Naive thymus-derived CD4-positive, alpha-beta T cell (primary cell): Measurements from ENCODE around the gene TESPA1. TPM values are rescaled to one million over a fixed set of nuclear protein-coding genes. Genes with fewer than 3 reads are reported as not detected.

ENCODE experiments used
- ATAC-seq: fragments of 150-1000 bp; cut with Tn5 transposase; 2 replicates; pipeline ENCODE4 v1.10.0; 2021; ENCODE audit warnings: mild to moderate bottlenecking, moderate library complexity
- CTCF ChIA-PET: fragments of 350-600 bp; sonication (Branson Sonifier 250); formaldehyde crosslinking; loops from one replicate; lab custom pipeline; 2021; ENCODE audit warnings: antibody characterized with exemption; lab: Charles Lee
- POLR2A ChIA-PET: fragments of 350-600 bp; sonication (Branson Sonifier 250); formaldehyde crosslinking; loops from one replicate; lab custom pipeline; 2021; ENCODE audit warnings: antibody characterized with exemption, inconsistent platforms; lab: Charles Lee
- DNase-seq, 9 donors: peaks; one replicate each; pipeline versions ENCODE4 v3.0.0 to v3.0.0-alpha.2; 2020 to 2022; ENCODE audit warnings: mixed read lengths in 1 of 9
- H3K27ac ChIP-seq: one replicate; pipeline ENCODE4 v1.7.0; 2013; ENCODE audit warnings: mild to moderate bottlenecking, low read depth, low read length, moderate library complexity
- H3K27me3 ChIP-seq, 2 donors: one replicate each; pipeline ENCODE4 v1.7.0; 2013; ENCODE audit warnings: low read length in 2 of 2, mild to moderate bottlenecking in 2 of 2, moderate library complexity in 2 of 2; ENCODE audit not compliant: control insufficient read depth in 2 of 2, insufficient read depth in 2 of 2
- H3K36me3 ChIP-seq, 3 experiments: 1 replicate in 2 of 3; 2 replicates in 1 of 3; pipeline ENCODE4 v1.7.0; 2013; ENCODE audit warnings: low read length in 3 of 3, mild to moderate bottlenecking in 3 of 3, moderate library complexity in 1 of 3; ENCODE audit not compliant: insufficient read depth in 3 of 3, control insufficient read depth in 2 of 3
- H3K4me1 ChIP-seq, 2 donors: one replicate each; pipeline ENCODE4 v1.7.0; 2013; ENCODE audit warnings: low read length in 2 of 2, mild to moderate bottlenecking in 2 of 2, moderate library complexity in 1 of 2; ENCODE audit not compliant: control insufficient read depth in 2 of 2, insufficient read depth in 2 of 2
- H3K4me3 ChIP-seq: 2 replicates; pipeline ENCODE4 v1.7.0; 2013; ENCODE audit warnings: mild to moderate bottlenecking, low read length
- H3K9me3 ChIP-seq, 3 experiments: 1 replicate in 2 of 3; 2 replicates in 1 of 3; pipeline ENCODE4 v1.7.0; 2013; ENCODE audit warnings: low read length in 3 of 3; ENCODE audit not compliant: control insufficient read depth in 2 of 3
- H3K27ac Mint-ChIP-seq, 9 donors: one replicate each; pipeline ENCODE4 v1.8.0; 2020 to 2022; ENCODE audit warnings: mixed read lengths in 9 of 9, mild to moderate bottlenecking in 8 of 9, moderate library complexity in 5 of 9, inconsistent platforms in 2 of 9
- H3K27me3 Mint-ChIP-seq, 5 donors: one replicate each; pipeline ENCODE4 v1.8.0; 2021 to 2022; ENCODE audit warnings: mixed read lengths in 5 of 5, mild to moderate bottlenecking in 1 of 5
- H3K36me3 Mint-ChIP-seq, 5 donors: one replicate each; pipeline ENCODE4 v1.8.0; 2020 to 2022; ENCODE audit warnings: mixed read lengths in 5 of 5, mild to moderate bottlenecking in 3 of 5, inconsistent platforms in 1 of 5
- H3K4me1 Mint-ChIP-seq, 7 donors: one replicate each; pipeline ENCODE4 v1.8.0; 2020 to 2022; ENCODE audit warnings: mixed read lengths in 7 of 7, mild to moderate bottlenecking in 3 of 7, inconsistent platforms in 1 of 7
- H3K4me3 Mint-ChIP-seq, 10 donors: one replicate each; pipeline ENCODE4 v1.8.0; 2020 to 2022; ENCODE audit warnings: mild to moderate bottlenecking in 10 of 10, mixed read lengths in 10 of 10, moderate library complexity in 6 of 10, inconsistent platforms in 2 of 10
- H3K9me3 Mint-ChIP-seq, 11 donors: one replicate each; pipeline ENCODE4 v1.8.0; 2020 to 2022; ENCODE audit warnings: mixed read lengths in 11 of 11, mild to moderate bottlenecking in 4 of 11, inconsistent platforms in 1 of 11, moderate library complexity in 1 of 11
- intact Hi-C, 2 donors: fragments of 100-400 bp; cut with micrococcal nuclease; formaldehyde crosslinking; loops; one replicate each; pipeline ENCODE4 v1.15.1; 2023
- polyA plus RNA-seq, 2 donors: library from polyadenylated mRNA; unstranded; fragments of 300-500 nt; fragmentation: Illumina TruSeq; gene quantifications; one replicate each; pipeline ENCODE4 v1.2.3, GENCODE V29; 2021
- total RNA-seq, 6 experiments: library from RNA in 5 of 6; stranded (reverse) in 5 of 6; gene quantifications; 1 replicate in 5 of 6; 2 replicates in 1 of 6; pipeline ENCODE4 v1.2.3 and lab custom pipeline; 2021 to 2026

TESPA1 gene
- total and polyA plus RNA-seq, 7 experiments from 2014 or later: 120 to 314 (median 186) TPM

GRCh38 chr12:54959291-54960018 lies 25.1 kb downstream of the TESPA1 start:
- peak overlapping the region in 8 of 10 donors; percentile 2 to 37 (median 16) for H3K4me3 Mint-ChIP-seq
- peak overlapping the region; percentile 0 for H3K27ac ChIP-seq

GRCh38 chr12:54958048-54958658 lies 26.4 kb downstream of the TESPA1 start:
- ChIA-PET CTCF (interaction anchor here (0.6 to 7.1 kb wide), 22 partner anchors 8 to 256 kb away, joined by 3 to 77 read pairs (median 5); partner anchors contain the start of genes MUCL1 and TESPA1), POLR2A (interaction anchor here (0.6 to 11.6 kb wide), 9 partner anchors 9 to 229 kb away, joined by 3 to 154 read pairs (median 3); partner anchors contain the start of gene TESPA1)
- Mint-ChIP-seq H3K9me3 (peaks cover 0 to 4% (median 0%) of the 10 kb centered on the region in 11 donors), H3K4me3 (peak overlapping the region in 7 of 10 donors; percentile 1 to 65 (median 40)), H3K27ac (peak overlapping the region; percentile 5 to 94 (median 77)), H3K4me1 (peaks cover 64 to 100% (median 95%) of the 10 kb centered on the region in 7 donors), H3K27me3 (no peaks in the 10 kb centered on the region), H3K36me3 (peaks cover 24 to 82% (median 65%) of the 10 kb centered on the region in 5 donors)
- peak overlapping the region; percentile 0 for H3K27ac ChIP-seq
- ATAC-seq (peak; percentile 73), DNase-seq (peak in 7 of 9 donors; percentile 28 to 66 (median 58))
- H3K4me1 ChIP-seq: peaks cover 33 to 69% of the 10 kb centered on the region in 2 donors
- H3K27me3 ChIP-seq: no peaks in the 10 kb centered on the region
- no peak overlapping the region for H3K4me3 ChIP-seq
- intact Hi-C loops: loop anchor here (1.0 to 5.0 kb wide), 11 partner anchors 19 to 256 kb away; partner anchors contain the start of gene MUCL1 (in 2 of the 2)
- peaks cover 9 to 60% (median 28%) of the 10 kb centered on the region in 3 experiments for H3K36me3 ChIP-seq
- no peaks in the 10 kb centered on the region for H3K9me3 ChIP-seq

More at GRCh38 chr12:54959291-54960018, 25.1 kb downstream of the TESPA1 start:
- Histone ChIP-seq H3K27me3 (no peaks in the 10 kb centered on the region), H3K9me3 (no peaks in the 10 kb centered on the region), H3K4me1 (peaks cover 33 to 75% of the 10 kb centered on the region in 2 donors), H3K4me3 (no peak overlapping the region), H3K36me3 (peaks cover 9 to 64% (median 31%) of the 10 kb centered on the region in 3 experiments)
- peak overlapping the region; percentile 68 to 94 (median 83) for H3K27ac Mint-ChIP-seq
- peaks cover 67 to 99% (median 95%) of the 10 kb centered on the region in 7 donors for H3K4me1 Mint-ChIP-seq
- H3K9me3 Mint-ChIP-seq: no peaks in the 10 kb centered on the region
- ATAC-seq: no peak
- H3K27me3 Mint-ChIP-seq: no peaks in the 10 kb centered on the region
- ChIA-PET POLR2A (interaction anchor here (0.6 to 11.6 kb wide), 7 partner anchors 15 to 210 kb away, joined by 3 to 154 read pairs (median 6); partner anchors contain the start of genes MUCL1 and TESPA1), CTCF (interaction anchor here (0.9 to 7.1 kb wide), 9 partner anchors 17 to 257 kb away, joined by 3 to 77 read pairs (median 10); partner anchors contain the start of genes MUCL1 and TESPA1)
- peaks cover 24 to 80% (median 62%) of the 10 kb centered on the region in 5 donors for H3K36me3 Mint-ChIP-seq
- no peak for DNase-seq
- intact Hi-C loops: loop anchor here (2.0 to 5.0 kb wide), 5 partner anchors 17 to 257 kb away; no protein-coding TSS in a partner anchor

- intact Hi-C loops: loop anchor here in 1 of 2 donors (5.0 kb wide), 1 partner anchor 255 kb away; no protein-coding TSS in a partner anchor
- ATAC-seq: no peak
- peaks cover 7 to 54% (median 21%) of the 10 kb centered on the region in 3 experiments for H3K36me3 ChIP-seq
Observed at GRCh38 chr12:54956818-54957641, 27.5 kb downstream of the TESPA1 start.

GRCh38 chr12:54956322-54956721 lies 28.2 kb downstream of the TESPA1 start:
- Mint-ChIP-seq H3K9me3 (peaks cover 0 to 12% (median 0%) of the 10 kb centered on the region in 11 donors), H3K27me3 (no peaks in the 10 kb centered on the region), H3K27ac (peak overlapping the region in 8 of 9 donors; percentile 11 to 94 (median 86)), H3K4me1 (peaks cover 63 to 100% (median 92%) of the 10 kb centered on the region in 7 donors), H3K4me3 (peak overlapping the region in 8 of 10 donors; percentile 3 to 63 (median 55)), H3K36me3 (peaks cover 15 to 84% (median 67%) of the 10 kb centered on the region in 5 donors)
- H3K4me3 ChIP-seq: no peak overlapping the region
- intact Hi-C loops: loop anchor here in 1 of 2 donors (5.0 kb wide), 1 partner anchor 254 kb away; no protein-coding TSS in a partner anchor
- no peaks in the 10 kb centered on the region for H3K9me3 ChIP-seq
- H3K27me3 ChIP-seq: no peaks in the 10 kb centered on the region
- no peak for DNase-seq
- peaks cover 33 to 54% of the 10 kb centered on the region in 2 donors for H3K4me1 ChIP-seq
- ATAC-seq: no peak
- CTCF ChIA-PET: interaction anchor here (1.0 to 7.1 kb wide), 16 partner anchors 12 to 254 kb away, joined by 3 to 77 read pairs (median 6); partner anchors contain the start of genes MUCL1 and TESPA1
- POLR2A ChIA-PET: interaction anchor here (1.3 to 11.6 kb wide), 6 partner anchors 10 to 206 kb away, joined by 3 to 154 read pairs (median 6); partner anchors contain the start of gene TESPA1
- peak overlapping the region; percentile 8 for H3K27ac ChIP-seq
- H3K36me3 ChIP-seq: peaks cover 0 to 50% (median 21%) of the 10 kb centered on the region in 3 experiments

More at GRCh38 chr12:54956818-54957641, 27.5 kb downstream of the TESPA1 start:
- Mint-ChIP-seq H3K27ac (peak overlapping the region in 8 of 9 donors; percentile 11 to 94 (median 86)), H3K36me3 (peaks cover 20 to 84% (median 67%) of the 10 kb centered on the region in 5 donors), H3K4me3 (peak overlapping the region in 9 of 10 donors; percentile 18 to 66 (median 52)), H3K9me3 (peaks cover 0 to 9% (median 0%) of the 10 kb centered on the region in 11 donors), H3K27me3 (no peaks in the 10 kb centered on the region), H3K4me1 (peaks cover 62 to 100% (median 94%) of the 10 kb centered on the region in 7 donors)
- no peaks in the 10 kb centered on the region for H3K9me3 ChIP-seq
- no peak overlapping the region for H3K4me3 ChIP-seq
- peak overlapping the region; percentile 8 for H3K27ac ChIP-seq
- CTCF ChIA-PET: interaction anchor here (0.6 to 7.1 kb wide), 21 partner anchors 12 to 279 kb away, joined by 3 to 77 read pairs (median 5); partner anchors contain the start of genes MUCL1 and TESPA1
- no peak for DNase-seq
- peaks cover 33 to 60% of the 10 kb centered on the region in 2 donors for H3K4me1 ChIP-seq
- POLR2A ChIA-PET: interaction anchor here (0.7 to 11.6 kb wide), 8 partner anchors 8 to 207 kb away, joined by 3 to 154 read pairs (median 4); partner anchors contain the start of gene TESPA1
- H3K27me3 ChIP-seq: no peaks in the 10 kb centered on the region

GRCh38 chr12:54954801-54955200 lies 29.8 kb downstream of the TESPA1 start:
- Histone ChIP-seq H3K9me3 (no peaks in the 10 kb centered on the region), H3K36me3 (peaks cover 0 to 43% (median 23%) of the 10 kb centered on the region in 3 experiments), H3K27ac (peak overlapping the region; percentile 47), H3K27me3 (no peaks in the 10 kb centered on the region), H3K4me3 (no peak overlapping the region), H3K4me1 (peaks cover 28 to 51% of the 10 kb centered on the region in 2 donors)
- DNase-seq (no peak), ATAC-seq (no peak)
- H3K9me3 Mint-ChIP-seq: peaks cover 0 to 14% (median 0%) of the 10 kb centered on the region in 11 donors
- H3K4me1 Mint-ChIP-seq: peaks cover 65 to 100% (median 92%) of the 10 kb centered on the region in 7 donors
- ChIA-PET POLR2A (no interaction called here), CTCF (no interaction called here)
- H3K27ac Mint-ChIP-seq: peak overlapping the region in 7 of 9 donors; percentile 10 to 94 (median 87)
- intact Hi-C loops: loop anchor here in 1 of 2 donors (5.0 kb wide), 1 partner anchor 252 kb away; no protein-coding TSS in a partner anchor
- H3K36me3 Mint-ChIP-seq: peaks cover 15 to 88% (median 69%) of the 10 kb centered on the region in 5 donors
- no peaks in the 10 kb centered on the region for H3K27me3 Mint-ChIP-seq
- H3K4me3 Mint-ChIP-seq: peak overlapping the region in 2 of 10 donors; percentile 32 to 52
